ENCODE measurements around the gene TMEM81. TPM values are rescaled to one million over a fixed set of nuclear protein-coding genes. Genes with fewer than 3 reads are reported as not detected.

Gene TMEM81
- total and polyA plus RNA-seq, 4 donors, result 1.5 to 2.6 (median 2.0) TPM

GRCh38 chr1:205056188-205056611 is 28.1 kb downstream of the TMEM81 start:
- 89 to 90% methylated on average over 13 of the region's 13 CpGs for WGBS, 2 donors
- Histone ChIP-seq H3K4me1 (ENCODE audit: control insufficient read depth in 5 of 5, insufficient read depth in 5 of 5, low read length in 5 of 5) (peaks cover 0 to under 1% (median 0%) of the 10 kb centered on the region in 5 donors), H3K9me3 (ENCODE audit: control insufficient read depth in 4 of 4, insufficient read depth in 3 of 4, low read length in 3 of 4) (no peaks in the 10 kb centered on the region), H3K4me3 (no peak overlapping the region), H3K36me3 (ENCODE audit: control insufficient read depth in 4 of 4, insufficient read depth in 4 of 4, low read length in 4 of 4) (no peaks in the 10 kb centered on the region), H3K27me3 (ENCODE audit: control insufficient read depth in 3 of 3, insufficient read depth in 3 of 3, low read length in 2 of 3) (peaks cover 0 to 4% (median 0%) of the 10 kb centered on the region in 3 donors), H3K9ac (ENCODE audit: insufficient read depth in 1 of 2, low read length in 2 of 2) (no peak overlapping the region), H3K27ac (ENCODE audit: low read depth in 1 of 2, low read length in 1 of 2) (no peak overlapping the region)
- DNase-seq (no peak), ATAC-seq (ENCODE audit: insufficient read depth, low FRiP score) (no peak)
- no peak for TF ChIP-seq CTCF (IDR thresholded peaks at IDR 0.05; ENCODE audit: control extremely low read depth, extremely low read depth)

GRCh38 chr1:205054013-205054412 is 30.2 kb downstream of the TMEM81 start:
- no peak for TF ChIP-seq CTCF (IDR thresholded peaks at IDR 0.05; ENCODE audit: control extremely low read depth, extremely low read depth)
- 56 to 70% methylated on average over 7 of the region's 7 CpGs for WGBS, 2 donors
- Histone ChIP-seq H3K9me3 (ENCODE audit: control insufficient read depth in 4 of 4, insufficient read depth in 3 of 4, low read length in 3 of 4) (no peaks in the 10 kb centered on the region), H3K36me3 (ENCODE audit: control insufficient read depth in 4 of 4, insufficient read depth in 4 of 4, low read length in 4 of 4) (no peaks in the 10 kb centered on the region), H3K4me3 (no peak overlapping the region), H3K27ac (ENCODE audit: low read depth in 1 of 2, low read length in 1 of 2) (no peak overlapping the region), H3K9ac (ENCODE audit: insufficient read depth in 1 of 2, low read length in 2 of 2) (no peak overlapping the region), H3K4me1 (ENCODE audit: control insufficient read depth in 5 of 5, insufficient read depth in 5 of 5, low read length in 5 of 5) (no peaks in the 10 kb centered on the region), H3K27me3 (ENCODE audit: control insufficient read depth in 3 of 3, insufficient read depth in 3 of 3, low read length in 2 of 3) (peaks cover 0 to 4% (median 3%) of the 10 kb centered on the region in 3 donors)
- DNase-seq, result no peak
- ATAC-seq (ENCODE audit: insufficient read depth, low FRiP score), result no peak

- DNase-seq, result no peak
- H3K9me3 ChIP-seq (ENCODE audit: control insufficient read depth in 4 of 4, insufficient read depth in 3 of 4, low read length in 3 of 4), result no peaks in the 10 kb centered on the region
- H3K36me3 ChIP-seq (ENCODE audit: control insufficient read depth in 4 of 4, insufficient read depth in 4 of 4, low read length in 4 of 4), result no peaks in the 10 kb centered on the region
- no peak overlapping the region for H3K9ac ChIP-seq (ENCODE audit: insufficient read depth in 1 of 2, low read length in 2 of 2)
- no peak for ATAC-seq (ENCODE audit: insufficient read depth, low FRiP score)
- no peak overlapping the region for H3K27ac ChIP-seq (ENCODE audit: low read depth in 1 of 2, low read length in 1 of 2)
- no peak overlapping the region for H3K4me3 ChIP-seq
- no peaks in the 10 kb centered on the region for H3K4me1 ChIP-seq (ENCODE audit: control insufficient read depth in 5 of 5, insufficient read depth in 5 of 5, low read length in 5 of 5)
- WGBS, 2 donors, result 89 to 97% methylated on average over 5 of the region's 5 CpGs
- no peak for TF ChIP-seq CTCF (IDR thresholded peaks at IDR 0.05; ENCODE audit: control extremely low read depth, extremely low read depth)
- H3K27me3 ChIP-seq (ENCODE audit: control insufficient read depth in 3 of 3, insufficient read depth in 3 of 3, low read length in 2 of 3), result peaks cover 0 to 7% (median 4%) of the 10 kb centered on the region in 3 donors
Measured at GRCh38 chr1:205053296-205053695, 31.0 kb downstream of the TMEM81 start.

- Histone ChIP-seq H3K4me1 (ENCODE audit: control insufficient read depth in 5 of 5, insufficient read depth in 5 of 5, low read length in 5 of 5) (no peaks in the 10 kb centered on the region), H3K4me3 (no peak overlapping the region), H3K9ac (ENCODE audit: insufficient read depth in 1 of 2, low read length in 2 of 2) (no peak overlapping the region), H3K27ac (ENCODE audit: low read depth in 1 of 2, low read length in 1 of 2) (no peak overlapping the region), H3K9me3 (ENCODE audit: control insufficient read depth in 4 of 4, insufficient read depth in 3 of 4, low read length in 3 of 4) (no peaks in the 10 kb centered on the region), H3K27me3 (ENCODE audit: control insufficient read depth in 3 of 3, insufficient read depth in 3 of 3, low read length in 2 of 3) (peaks cover 0 to 11% (median 4%) of the 10 kb centered on the region in 3 donors), H3K36me3 (ENCODE audit: control insufficient read depth in 4 of 4, insufficient read depth in 4 of 4, low read length in 4 of 4) (no peaks in the 10 kb centered on the region)
- no peak for TF ChIP-seq CTCF (IDR thresholded peaks at IDR 0.05; ENCODE audit: control extremely low read depth, extremely low read depth)
- WGBS, 2 donors, result 82 to 85% methylated on average over 11 of the region's 11 CpGs
- ATAC-seq (ENCODE audit: insufficient read depth, low FRiP score) (no peak), DNase-seq (no peak)
Measured at GRCh38 chr1:205052690-205053089, 31.6 kb downstream of the TMEM81 start.
